ENCODE measurements around the gene SNAPC3.
A peak's percentile ranks its signal among the peaks of the same experiment; 100 is the strongest.

Gene SNAPC3

DNA sequence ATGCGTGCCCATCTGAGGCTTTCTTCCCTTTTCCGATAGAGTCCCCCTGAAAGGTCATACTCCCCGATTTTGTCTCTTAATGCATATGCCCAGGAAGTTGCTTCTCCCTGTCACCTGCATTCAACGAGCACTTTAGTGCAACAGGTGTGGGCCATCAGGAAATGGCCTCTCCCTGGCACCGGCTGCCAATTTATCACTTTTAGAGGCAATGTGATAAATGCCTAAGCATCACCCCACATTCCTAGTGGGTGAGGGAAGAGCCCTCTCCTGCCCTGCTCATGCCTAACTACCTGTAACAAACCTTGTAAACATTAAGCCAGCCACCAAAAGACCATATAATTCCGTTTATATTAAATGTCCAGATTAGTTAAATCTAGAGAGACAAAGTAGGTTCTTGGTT lies 1.1 kb upstream of the SNAPC3 start (continued):
- TF ChIP-seq ZNF248 (tag by site-specific recombination; IDR thresholded peaks at IDR 0.05): no peak

DNA sequence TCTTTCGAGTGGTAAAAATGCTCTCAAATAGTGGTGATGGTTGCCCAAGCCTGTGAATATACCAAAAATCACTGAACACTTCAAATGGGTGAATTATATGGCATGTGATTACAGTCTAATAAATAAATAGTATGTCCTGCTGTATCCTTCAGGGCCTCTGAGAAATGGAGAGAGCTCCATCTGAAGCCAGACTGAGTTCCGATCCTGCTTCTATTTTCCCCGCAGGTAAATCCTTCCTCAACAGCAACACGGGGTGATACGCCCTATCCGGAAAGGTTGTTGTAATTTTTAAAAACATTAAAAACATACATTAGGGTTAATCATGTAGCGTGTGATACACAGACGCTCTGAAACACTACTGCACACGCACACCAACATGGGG lies 695 bp upstream of the SNAPC3 start:
- H3K9me3 ChIP-seq (ENCODE audit: control insufficient read depth, insufficient read depth, low read depth, low read length): no peaks in the 10 kb centered on the region
- CTCF ChIA-PET: interaction anchor here (0.5 to 1.0 kb wide), 3 partner anchors 17 to 216 kb away, joined by 3 to 4 read pairs (median 3); partner anchors contain the start of gene TTC39B
- TF ChIP-seq ZBTB1 (tag by site-specific recombination; IDR thresholded peaks at IDR 0.05) (no peak), SP7 (tag by site-specific recombination; IDR thresholded peaks at IDR 0.05) (no peak), ZNF23 (tag by site-specific recombination; IDR thresholded peaks at IDR 0.05; ENCODE audit: borderline replicate concordance) (no peak), ZNF514 (tag by site-specific recombination; IDR thresholded peaks at IDR 0.05) (no peak), ZNF571 (tag by site-specific recombination; IDR thresholded peaks at IDR 0.05) (no peak), SCRT1 (tag by site-specific recombination; IDR thresholded peaks at IDR 0.05; ENCODE audit: borderline replicate concordance) (no peak), ZNF19 (tag by site-specific recombination; IDR thresholded peaks at IDR 0.05; ENCODE audit: low read depth) (no peak), KLF16 (tag by site-specific recombination; IDR thresholded peaks at IDR 0.05) (no peak)
- TF ChIP-seq, protein P1, sequence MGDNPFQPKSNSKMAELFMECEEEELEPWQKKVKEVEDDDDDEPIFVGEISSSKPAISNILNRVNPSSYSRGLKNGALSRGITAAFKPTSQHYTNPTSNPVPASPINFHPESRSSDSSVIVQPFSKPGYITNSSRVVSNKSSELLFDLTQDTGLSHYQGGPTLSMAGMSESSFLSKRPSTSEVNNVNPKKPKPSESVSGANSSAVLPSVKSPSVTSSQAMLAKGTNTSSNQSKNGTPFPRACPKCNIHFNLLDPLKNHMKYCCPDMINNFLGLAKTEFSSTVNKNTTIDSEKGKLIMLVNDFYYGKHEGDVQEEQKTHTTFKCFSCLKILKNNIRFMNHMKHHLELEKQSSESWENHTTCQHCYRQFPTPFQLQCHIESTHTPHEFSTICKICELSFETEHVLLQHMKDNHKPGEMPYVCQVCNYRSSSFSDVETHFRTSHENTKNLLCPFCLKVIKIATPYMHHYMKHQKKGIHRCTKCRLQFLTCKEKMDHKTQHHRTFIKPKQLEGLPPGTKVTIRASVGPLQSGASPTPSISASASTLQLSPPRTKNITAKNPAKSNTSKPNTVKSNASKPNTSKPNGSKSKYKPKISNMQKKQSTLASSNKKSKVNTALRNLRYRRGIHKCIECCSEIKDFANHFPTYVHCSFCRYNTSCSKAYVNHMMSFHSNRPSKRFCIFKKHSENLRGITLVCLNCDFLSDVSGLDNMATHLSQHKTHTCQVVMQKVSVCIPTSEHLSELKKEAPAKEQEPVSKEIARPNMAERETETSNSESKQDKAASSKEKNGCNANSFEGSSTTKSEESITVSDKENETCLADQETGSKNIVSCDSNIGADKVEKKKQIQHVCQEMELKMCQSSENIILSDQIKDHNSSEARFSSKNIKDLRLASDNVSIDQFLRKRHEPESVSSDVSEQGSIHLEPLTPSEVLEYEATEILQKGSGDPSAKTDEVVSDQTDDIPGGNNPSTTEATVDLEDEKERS (tag by site-specific recombination; IDR thresholded peaks at IDR 0.05): no peak
- TF ChIP-seq, protein P2, sequence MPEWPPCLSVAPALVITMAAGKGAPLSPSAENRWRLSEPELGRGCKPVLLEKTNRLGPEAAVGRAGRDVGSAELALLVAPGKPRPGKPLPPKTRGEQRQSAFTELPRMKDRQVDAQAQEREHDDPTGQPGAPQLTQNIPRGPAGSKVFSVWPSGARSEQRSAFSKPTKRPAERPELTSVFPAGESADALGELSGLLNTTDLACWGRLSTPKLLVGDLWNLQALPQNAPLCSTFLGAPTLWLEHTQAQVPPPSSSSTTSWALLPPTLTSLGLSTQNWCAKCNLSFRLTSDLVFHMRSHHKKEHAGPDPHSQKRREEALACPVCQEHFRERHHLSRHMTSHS (tag by site-specific recombination; IDR thresholded peaks at IDR 0.05): no peak
- peak overlapping the region; percentile 76 for H3K4me3 ChIP-seq (ENCODE audit: low read depth, low read length)
- POLR2A ChIA-PET: interaction anchor here (1.1 kb wide), 1 partner anchor 132 kb away, joined by 3 read pairs; no protein-coding TSS in a partner anchor
- H3K4me1 ChIP-seq (ENCODE audit: control insufficient read depth, insufficient read depth, low read length): no peaks in the 10 kb centered on the region
- peaks cover 10 to 22% of the 10 kb centered on the region in 2 experiments; a peak in 2 of 3 replicates for H3K36me3 ChIP-seq (ENCODE audit: control insufficient read depth in 2 of 2, insufficient read depth in 1 of 2, low read length in 2 of 2)
- peak overlapping the region; percentile 55; the same call in 1 of the 2 replicates for H3K27ac ChIP-seq (ENCODE audit: extremely low read depth, low read depth, low read length)

DNA sequence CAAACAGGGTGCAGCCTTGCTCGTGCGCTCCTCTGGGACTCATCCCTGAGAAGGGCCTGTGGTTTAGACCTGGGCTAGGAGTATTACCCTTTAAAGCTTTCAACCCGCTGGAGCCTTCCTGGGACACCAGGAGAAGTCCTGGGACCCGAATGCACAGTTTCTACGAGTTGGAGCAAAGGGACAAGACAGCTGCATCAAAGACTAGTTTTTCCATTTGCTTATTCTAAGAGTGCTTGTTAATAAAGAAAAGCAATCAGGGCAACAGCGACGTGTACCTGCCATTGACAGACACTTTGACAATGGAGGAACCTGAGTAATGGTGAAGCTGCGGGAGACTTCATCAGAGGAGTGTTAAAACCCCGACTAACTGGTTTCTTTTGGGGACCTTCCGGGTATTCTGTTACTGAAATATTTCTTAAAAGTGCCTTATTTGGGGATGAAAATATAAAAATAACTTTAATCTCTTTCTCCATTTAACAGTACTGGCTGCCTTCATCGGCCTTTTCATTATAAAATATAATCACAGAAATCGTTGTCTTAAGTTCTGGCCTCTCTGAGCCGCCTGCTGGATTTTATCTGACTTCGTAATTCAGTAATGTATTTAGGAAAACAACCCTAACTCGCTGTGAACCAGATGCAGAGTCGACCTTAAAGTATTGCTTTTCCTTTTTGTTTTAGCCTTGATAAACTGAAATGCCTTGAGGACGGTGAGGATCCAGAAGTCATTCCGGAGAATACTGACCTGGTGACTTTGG lies 732 bp downstream of the SNAPC3 start:
- ChIA-PET POLR2A (interaction anchor here (0.9 to 1.1 kb wide), 2 partner anchors 87 to 116 kb away, joined by 3 to 4 read pairs; partner anchors contain the start of gene TTC39B), CTCF (interaction anchor here (0.7 to 1.7 kb wide), 3 partner anchors 183 to 996 kb away, joined by 3 to 4 read pairs (median 4); no protein-coding TSS in a partner anchor)
- no peaks in the 10 kb centered on the region for H3K9me3 ChIP-seq (ENCODE audit: control insufficient read depth, insufficient read depth, low read depth, low read length)
- H3K4me3 ChIP-seq (ENCODE audit: low read depth, low read length): peak overlapping the region; percentile 76
- TF ChIP-seq SP3 (tag by site-specific recombination; IDR thresholded peaks at IDR 0.05): no peak
- H3K36me3 ChIP-seq (ENCODE audit: control insufficient read depth in 2 of 2, insufficient read depth in 1 of 2, low read length in 2 of 2): peaks cover 14 to 22% of the 10 kb centered on the region in 2 experiments; a peak in 2 of 3 replicates
- H3K4me1 ChIP-seq (ENCODE audit: control insufficient read depth, insufficient read depth, low read length): no peaks in the 10 kb centered on the region
- H3K27ac ChIP-seq (ENCODE audit: extremely low read depth, low read depth, low read length): peak overlapping the region; percentile 44; the same call in 1 of the 2 replicates

DNA sequence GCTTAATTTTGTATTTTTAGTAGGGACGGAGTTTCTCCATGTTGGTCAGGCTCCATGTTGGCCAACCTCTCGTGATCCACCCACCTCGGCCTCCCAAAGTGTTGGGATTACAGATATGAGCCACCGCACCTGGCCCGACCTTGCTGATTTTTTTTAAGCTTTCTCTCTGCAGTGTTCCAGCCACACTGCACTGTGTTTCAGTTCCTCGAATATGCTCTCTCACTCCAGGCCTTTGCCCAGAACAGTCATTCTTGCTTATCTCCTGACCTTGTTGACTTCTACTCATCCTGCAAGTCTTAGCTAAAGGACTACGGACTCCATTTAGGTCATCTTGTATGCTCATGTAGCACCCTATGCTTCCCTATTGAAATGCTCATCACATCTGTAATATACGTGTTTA lies 3.3 kb downstream of the SNAPC3 start:
- H3K27ac ChIP-seq (ENCODE audit: extremely low read depth, low read depth, low read length): no peak overlapping the region
- H3K36me3 ChIP-seq (ENCODE audit: control insufficient read depth in 2 of 2, insufficient read depth in 1 of 2, low read length in 2 of 2): peaks cover 18 to 22% of the 10 kb centered on the region in 2 experiments; a peak in 2 of 3 replicates
- TF ChIP-seq ZNF501 (tag by site-specific recombination; IDR thresholded peaks at IDR 0.05) (no peak), ZNF24 (tag by site-specific recombination; IDR thresholded peaks at IDR 0.05) (no peak), ZNF239 (tag by site-specific recombination; IDR thresholded peaks at IDR 0.05) (no peak), KLF8 (tag by site-specific recombination; IDR thresholded peaks at IDR 0.05) (no peak), ZNF623 (tag by site-specific recombination; IDR thresholded peaks at IDR 0.05) (no peak), ZNF133 (tag by site-specific recombination; IDR thresholded peaks at IDR 0.05) (no peak), ZNF174 (tag by site-specific recombination; IDR thresholded peaks at IDR 0.05) (no peak), ZNF830 (tag by site-specific recombination; IDR thresholded peaks at IDR 0.05; ENCODE audit: low read depth) (no peak), ZNF132 (tag by site-specific recombination; IDR thresholded peaks at IDR 0.05; ENCODE audit: borderline replicate concordance) (no peak), ZEB2 (tag by site-specific recombination; IDR thresholded peaks at IDR 0.05) (no peak), ZNF211 (tag by site-specific recombination; IDR thresholded peaks at IDR 0.05; ENCODE audit: low read depth) (no peak), KLF10 (tag by site-specific recombination; IDR thresholded peaks at IDR 0.05) (no peak)
- TF ChIP-seq, protein P3, sequence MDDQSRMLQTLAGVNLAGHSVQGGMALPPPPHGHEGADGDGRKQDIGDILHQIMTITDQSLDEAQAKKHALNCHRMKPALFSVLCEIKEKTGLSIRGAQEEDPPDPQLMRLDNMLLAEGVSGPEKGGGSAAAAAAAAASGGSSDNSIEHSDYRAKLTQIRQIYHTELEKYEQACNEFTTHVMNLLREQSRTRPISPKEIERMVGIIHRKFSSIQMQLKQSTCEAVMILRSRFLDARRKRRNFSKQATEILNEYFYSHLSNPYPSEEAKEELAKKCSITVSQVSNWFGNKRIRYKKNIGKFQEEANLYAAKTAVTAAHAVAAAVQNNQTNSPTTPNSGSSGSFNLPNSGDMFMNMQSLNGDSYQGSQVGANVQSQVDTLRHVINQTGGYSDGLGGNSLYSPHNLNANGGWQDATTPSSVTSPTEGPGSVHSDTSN (CRISPR knock-in tag; IDR thresholded peaks at IDR 0.05): no peak
- H3K4me3 ChIP-seq (ENCODE audit: low read depth, low read length): no peak overlapping the region
- CTCF ChIA-PET: interaction anchor here (1.4 kb wide), 1 partner anchor 23 kb away, joined by 3 read pairs; no protein-coding TSS in a partner anchor
- peaks cover 4% of the 10 kb centered on the region; the same call in 1 of the 2 replicates for H3K4me1 ChIP-seq (ENCODE audit: control insufficient read depth, insufficient read depth, low read length)
- POLR2A ChIA-PET: no interaction called here
- no peaks in the 10 kb centered on the region for H3K9me3 ChIP-seq (ENCODE audit: control insufficient read depth, insufficient read depth, low read depth, low read length)
